Activated CD8-positive, alpha-beta memory T cell treated with anti-CD3 and anti-CD28 coated beads, Interleukin-2, amount 50 U/mL, for 1 hour (primary cell): ENCODE measurements around the gene FAM43A.

Experiments used
- DNase-seq: peaks from one replicate; pipeline ENCODE4 v3.0.0-alpha.2; 2020; ENCODE audit errors: extremely low read depth

The FAM43A gene

GRCh38 chr3:194711286-194711685, 25.6 kb downstream of the FAM43A start:
- DNase-seq: no peak

- DNase-seq: no peak
These were observed 26.2 kb downstream of the FAM43A start for GRCh38 chr3:194711913-194712312.

- no peak for DNase-seq
These were observed 27.8 kb downstream of the FAM43A start for GRCh38 chr3:194713299-194714136.

GRCh38 chr3:194714137-194714455, 28.4 kb downstream of the FAM43A start:
- DNase-seq: no peak

- no peak for DNase-seq
These were observed 28.9 kb downstream of the FAM43A start for GRCh38 chr3:194714564-194714963.

- DNase-seq: no peak
These were observed 29.5 kb downstream of the FAM43A start for GRCh38 chr3:194715022-194715800.

GRCh38 chr3:194718079-194718478, 32.4 kb downstream of the FAM43A start:
- no peak for DNase-seq

- DNase-seq: no peak
These were observed 34.4 kb downstream of the FAM43A start for GRCh38 chr3:194720048-194720447.

GRCh38 chr3:194723846-194724618, 38.3 kb downstream of the FAM43A start:
- DNase-seq: no peak

- no peak for DNase-seq
These were observed 39.7 kb downstream of the FAM43A start for GRCh38 chr3:194725346-194725745.

GRCh38 chr3:194727435-194728128, 41.9 kb downstream of the FAM43A start:
- no peak for DNase-seq

- DNase-seq: no peak
These were observed 43.3 kb downstream of the FAM43A start for GRCh38 chr3:194728986-194729385.

- no peak for DNase-seq
These were observed 44.7 kb downstream of the FAM43A start for GRCh38 chr3:194730365-194730764.

- DNase-seq: no peak
These were observed 45.9 kb downstream of the FAM43A start for GRCh38 chr3:194731506-194732073.

GRCh38 chr3:194732617-194733016, 46.9 kb downstream of the FAM43A start:
- DNase-seq: no peak

- DNase-seq: no peak
These were observed 50.7 kb downstream of the FAM43A start for GRCh38 chr3:194736277-194736895.

GRCh38 chr3:194736896-194737600, 51.4 kb downstream of the FAM43A start:
- no peak for DNase-seq
